SKM-1 (cell line): ENCODE data around the gene GSE1.

Experiments used
- DNase-seq: peaks from one replicate; lab custom pipeline; 2025; ENCODE audit not compliant: unreplicated experiment; lab: John Stamatoyannopoulos, UW

The GSE1 gene

DNA sequence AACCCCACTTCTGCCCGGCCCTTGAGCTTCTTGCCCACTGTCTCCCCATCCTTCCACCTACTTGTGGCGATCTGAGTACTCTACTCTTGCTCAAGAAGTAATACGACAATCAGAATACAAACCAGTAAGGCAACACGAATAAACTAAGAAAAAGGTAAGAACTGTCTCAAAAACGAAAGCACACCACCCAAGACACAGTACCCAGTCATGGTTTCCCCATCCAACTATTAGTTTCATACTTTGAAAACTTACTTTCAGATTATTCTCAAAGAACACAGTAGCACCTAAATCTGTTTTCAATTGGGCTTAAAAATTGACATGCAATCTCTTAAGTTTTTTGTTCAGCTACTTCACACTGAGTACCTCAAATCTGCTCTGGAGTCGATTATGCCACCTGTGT lies 61.7 kb downstream of the GSE1 start:
- DNase-seq, result no peak

DNA sequence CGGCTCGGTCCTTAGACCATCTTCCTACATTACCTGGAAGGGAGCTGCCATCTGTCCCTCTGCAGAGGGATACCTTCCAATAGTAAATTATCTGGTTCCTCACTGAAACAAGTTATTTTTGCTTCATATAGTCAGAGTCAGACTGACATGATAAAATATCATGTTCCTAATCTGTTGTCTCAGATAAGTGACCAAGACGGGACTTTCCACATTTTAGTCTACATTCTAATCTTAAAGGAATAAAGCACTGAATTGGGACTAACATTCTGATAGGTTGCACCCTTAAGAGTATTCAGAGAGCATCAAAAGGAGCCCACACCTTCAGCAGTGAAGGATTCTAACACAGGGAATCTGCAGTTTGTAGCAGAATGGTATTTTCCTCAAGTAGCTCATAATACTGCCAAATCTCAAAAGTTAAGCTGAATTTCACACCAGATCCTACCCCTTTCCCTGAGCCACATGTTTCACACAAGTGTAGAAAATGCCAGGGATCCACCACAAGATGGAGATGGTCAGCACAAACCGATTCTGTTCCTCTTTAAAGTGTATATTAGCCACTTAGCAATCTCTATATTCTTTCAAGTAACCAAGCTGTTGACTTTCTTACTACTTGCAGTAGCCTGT lies 62.2 kb downstream of the GSE1 start:
- DNase-seq, result no peak

DNA sequence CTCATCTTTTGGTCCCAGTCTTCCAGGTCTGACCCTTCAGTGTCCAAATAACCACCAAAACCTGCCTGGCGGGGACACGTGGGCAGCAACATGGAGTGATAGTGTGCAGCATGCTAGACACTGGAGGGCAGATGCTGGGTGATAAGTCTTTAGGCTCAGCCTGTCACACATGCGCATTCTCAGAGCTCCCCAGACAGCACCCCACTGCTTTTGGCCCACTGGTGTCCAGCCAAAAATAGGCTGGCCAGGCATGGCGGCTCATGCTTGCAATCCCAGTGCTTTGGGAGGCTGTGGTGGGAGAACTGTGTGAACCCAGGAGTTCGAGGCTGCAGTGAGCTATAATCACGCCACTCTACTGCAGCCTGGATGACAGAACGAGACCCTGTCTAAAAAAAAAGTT lies 63.3 kb downstream of the GSE1 start:
- no peak for DNase-seq

DNA sequence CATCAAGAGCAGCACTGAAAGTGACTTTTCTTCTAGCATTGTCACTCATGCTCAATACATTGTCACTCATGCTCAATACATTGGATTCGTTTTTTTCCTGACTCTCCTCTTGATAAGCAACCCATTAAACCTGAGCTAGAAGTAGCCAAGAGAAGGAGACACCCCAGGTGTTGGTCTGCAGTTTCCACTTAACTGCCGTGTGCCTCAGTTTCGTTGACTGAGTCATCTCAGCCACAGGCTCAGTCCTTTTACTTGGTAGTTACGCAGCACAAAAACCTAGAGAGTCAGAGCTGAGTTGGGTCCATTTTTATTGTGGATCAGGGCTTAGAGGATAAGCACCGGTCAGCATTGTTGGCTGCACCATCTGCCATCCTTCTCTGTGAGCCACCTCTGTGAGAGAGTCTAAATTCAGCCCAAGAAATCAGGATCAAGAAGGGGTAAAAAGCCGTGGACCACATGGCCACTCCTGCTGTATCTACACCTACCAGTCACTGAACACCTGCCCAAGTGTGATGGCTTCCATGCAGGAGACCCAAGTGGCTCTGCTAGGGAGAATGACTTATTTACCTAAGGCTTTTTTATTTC lies 64.4 kb downstream of the GSE1 start:
- no peak for DNase-seq

DNA sequence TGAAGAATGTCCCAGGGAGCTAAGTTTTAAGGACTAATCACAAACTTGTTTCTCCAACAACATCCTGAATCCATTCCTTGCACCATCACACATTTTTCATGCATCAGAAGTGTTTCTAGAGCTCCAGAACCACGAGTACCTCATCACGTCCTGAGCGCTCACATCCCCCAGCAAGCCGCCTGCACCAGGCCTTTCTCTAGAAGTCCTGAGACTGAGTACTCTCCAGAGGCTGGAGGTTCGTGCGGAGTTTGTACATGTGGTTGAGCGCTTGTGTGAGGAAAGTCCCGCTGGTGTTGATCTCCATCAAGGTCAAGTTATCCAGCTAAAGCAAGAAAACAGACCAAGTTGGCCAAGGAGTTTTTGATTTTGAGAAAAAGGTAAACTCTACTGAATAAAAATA lies 64.9 kb downstream of the GSE1 start:
- no peak for DNase-seq

DNA sequence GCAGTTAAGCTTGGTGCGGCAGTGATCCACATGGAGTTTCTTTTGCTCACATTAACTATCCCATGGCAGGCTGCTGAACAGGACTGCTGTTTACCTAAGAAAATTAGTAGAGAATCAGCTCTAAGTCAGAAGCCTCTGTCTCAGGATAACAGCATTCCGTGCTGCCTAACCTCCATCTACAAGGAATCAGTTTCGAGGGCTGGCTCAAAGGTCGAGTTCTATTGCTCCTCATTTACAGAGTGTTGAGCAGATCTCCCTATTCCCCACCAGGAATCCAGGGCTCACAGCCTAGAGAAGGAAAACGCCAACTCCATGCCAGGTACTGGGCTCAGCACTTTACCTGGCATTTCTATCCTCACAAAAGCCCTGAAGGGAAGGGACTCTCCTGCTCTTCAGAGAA lies 65.7 kb downstream of the GSE1 start:
- no peak for DNase-seq

DNA sequence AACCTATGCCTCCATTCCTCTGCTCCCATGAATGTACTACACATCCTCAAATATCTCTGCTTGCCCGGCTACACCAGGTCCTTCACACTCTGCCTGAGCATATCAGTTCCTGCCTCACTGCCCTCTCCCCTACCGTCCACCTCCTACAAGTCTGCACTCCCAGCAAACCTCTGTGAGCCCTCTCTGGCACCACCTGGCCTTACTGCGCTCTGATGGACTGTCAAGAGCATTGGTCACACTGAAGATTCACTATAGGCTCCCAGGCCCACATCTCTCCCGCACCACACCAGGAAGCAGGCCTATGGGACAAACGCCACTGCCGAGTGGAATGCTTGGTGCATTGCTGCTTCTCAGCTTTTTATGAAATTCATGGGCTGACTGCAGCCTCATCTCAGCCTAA lies 66.7 kb downstream of the GSE1 start:
- DNase-seq, result no peak

DNA sequence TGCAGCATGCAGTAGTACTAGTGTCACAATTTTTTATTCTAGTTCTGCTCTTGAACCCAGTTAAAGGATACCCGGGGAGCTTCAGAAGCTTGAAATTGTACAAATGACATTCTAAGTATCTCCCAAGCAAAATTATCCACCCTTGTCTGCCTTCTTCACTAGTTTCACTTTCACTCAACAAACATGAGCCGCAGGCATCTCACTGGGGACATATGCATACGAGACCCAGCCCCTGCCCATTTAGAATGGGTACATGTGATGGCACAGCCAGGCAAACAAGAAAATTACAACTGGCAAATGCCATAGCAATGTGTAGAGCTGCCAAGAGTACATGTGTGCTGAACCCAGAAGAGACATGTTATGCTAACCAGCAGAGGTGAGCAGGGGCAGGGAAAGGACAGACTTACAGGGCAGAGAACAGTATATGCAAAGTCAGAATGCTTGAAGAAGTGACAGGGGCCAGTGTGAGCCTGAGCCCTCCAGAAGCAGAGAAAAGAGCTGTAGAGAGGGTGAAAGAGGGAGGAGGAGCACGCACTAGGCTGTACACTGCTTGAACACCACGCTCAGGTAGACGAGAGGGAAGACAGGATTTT lies 67.3 kb downstream of the GSE1 start:
- no peak for DNase-seq

DNA sequence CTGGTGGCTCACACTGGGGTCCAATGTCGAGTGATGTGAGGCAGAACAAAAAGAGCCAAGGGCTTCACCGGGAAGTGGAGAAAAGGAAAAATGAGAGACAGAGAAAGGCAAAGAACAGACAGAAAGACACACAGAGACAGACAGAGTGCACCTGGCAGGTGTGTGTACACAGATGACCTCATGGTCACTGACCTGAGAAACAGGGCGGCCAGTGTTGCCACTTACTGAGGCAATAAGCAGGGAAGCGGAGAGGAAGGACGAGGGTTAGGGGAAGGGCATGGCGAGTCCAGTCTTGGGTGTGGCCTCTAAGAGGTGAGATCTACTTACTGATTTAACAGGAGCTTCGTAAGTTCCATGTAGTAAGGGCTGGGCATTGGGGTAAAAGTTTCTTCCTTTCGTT lies 68.1 kb downstream of the GSE1 start:
- DNase-seq, result no peak

DNA sequence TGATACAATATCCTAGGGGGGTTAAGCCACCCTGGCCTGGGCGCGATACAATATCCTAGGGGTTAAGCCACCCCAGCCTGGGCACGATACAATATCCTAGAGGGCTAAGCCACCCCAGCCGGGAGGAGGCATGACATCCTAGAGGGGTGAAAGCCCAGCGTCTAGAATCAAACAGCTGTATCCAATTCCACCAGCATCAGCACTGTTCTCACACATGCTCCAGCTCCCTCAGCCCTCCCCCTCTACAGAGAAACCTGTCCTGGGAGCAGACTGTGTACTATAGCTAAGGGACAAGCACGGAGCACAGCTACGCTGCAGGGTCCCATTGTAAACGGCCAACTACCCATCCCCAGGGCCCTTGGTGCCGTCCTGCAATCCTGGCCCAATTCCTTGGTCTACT lies 69.4 kb downstream of the GSE1 start:
- DNase-seq, result no peak

DNA sequence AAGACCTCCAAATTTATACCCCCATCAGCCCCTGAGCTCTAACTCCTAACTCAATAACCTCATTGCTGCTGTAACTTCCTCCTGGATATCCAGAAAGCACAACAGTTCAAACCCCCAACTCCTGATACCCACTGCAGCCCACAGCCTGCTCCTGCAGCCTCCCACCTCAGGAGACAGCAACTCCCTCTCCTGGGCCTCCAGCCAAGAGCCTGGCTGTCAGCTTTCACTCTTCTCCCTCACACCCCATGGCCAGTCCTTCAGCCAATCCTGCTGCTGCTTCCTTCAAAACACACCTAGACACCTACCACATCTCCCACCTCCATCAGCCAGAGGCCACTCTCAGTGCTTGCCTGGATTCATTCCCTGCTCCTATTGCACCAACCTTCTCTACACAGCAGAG lies 70.2 kb downstream of the GSE1 start:
- DNase-seq, result no peak

DNA sequence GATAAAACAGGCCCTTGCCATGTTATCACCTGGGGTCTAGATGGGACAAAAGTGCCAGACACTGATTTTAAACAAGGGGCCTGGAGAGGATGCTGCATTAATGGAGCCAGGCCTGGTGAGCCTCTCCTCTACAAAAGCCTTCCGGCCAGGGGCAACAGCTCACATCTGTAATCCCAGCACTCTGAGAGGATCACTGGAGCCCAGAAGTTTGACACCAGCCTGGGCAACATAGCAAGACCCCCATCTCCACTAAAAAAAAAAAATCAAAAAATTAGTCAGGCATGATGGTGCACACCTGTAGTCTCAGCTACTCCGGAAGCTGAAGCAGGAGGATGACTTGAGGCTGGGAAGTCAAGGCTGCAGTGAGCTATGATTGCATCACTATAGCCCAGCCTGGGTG lies 72.1 kb downstream of the GSE1 start:
- no peak for DNase-seq

DNA sequence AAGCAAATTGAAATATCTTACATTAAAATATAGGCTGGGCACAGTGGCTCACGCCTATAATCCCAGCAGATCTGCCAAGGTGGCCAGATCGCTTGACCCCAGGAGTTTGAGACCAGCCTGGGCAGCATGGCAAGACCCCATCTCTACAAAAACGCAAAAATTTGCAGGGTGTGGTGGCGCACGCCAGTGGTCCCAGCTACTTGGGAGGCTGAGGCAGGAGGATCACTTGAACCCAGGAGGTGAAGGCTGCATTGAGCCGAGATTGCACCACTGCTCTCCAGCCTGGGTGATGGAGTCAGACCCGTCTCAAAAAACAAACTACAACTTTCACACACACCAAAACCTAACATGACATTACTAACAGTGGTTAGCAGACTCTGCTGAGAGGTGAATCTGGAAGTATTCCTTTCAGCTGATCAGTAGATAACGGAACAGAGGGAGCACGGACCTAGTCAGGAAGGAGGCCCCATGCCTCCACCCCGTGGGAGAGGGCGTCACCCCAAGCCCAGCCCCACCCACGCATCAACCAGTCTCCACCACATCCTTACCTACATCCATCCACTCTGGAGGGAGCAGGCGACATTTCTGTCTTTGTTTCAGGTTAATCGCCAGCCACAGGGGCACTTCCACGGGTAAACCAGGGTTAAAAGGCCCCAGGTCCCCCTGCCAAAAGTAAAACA lies 73.9 kb downstream of the GSE1 start:
- no peak for DNase-seq

DNA sequence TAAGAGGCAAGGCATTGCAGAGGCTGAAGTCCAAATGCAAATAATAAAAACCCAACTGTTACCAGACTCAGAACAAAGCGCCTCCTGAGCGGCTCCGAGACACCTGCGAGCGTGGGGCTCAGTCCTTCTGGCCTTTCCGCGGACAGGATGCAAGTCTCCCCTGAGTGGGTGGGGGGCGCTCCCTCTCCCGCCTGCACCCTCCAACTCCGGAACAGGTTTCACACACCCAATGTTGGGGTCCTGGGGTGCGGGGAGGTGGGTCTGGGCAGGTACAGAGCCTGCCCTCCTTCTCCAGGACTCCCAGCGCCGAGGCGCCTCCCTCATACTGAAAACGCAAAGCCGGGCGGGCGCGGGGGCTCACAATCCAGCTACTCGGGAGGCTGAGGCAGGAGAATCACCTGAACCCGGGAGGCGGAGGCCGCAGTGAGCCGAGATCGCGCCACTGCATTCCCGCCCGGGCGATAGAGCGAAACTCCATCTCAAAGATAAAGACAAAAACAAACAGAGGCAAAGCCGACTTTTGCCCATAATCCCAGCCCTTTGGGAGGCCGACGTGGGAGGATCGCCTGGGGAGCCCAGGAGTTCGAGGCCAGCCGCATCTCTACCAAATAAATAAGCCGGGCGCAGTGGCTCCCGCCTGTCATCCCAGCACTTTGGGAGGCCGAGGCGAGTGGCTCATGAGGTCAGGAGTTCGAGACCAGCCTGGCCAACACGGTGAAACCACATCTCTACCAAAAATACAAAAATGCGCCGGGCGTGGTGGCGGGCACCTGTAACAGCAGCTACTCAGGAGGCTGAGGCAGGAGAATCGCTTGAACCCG lies 74.7 kb downstream of the GSE1 start:
- DNase-seq, result no peak

DNA sequence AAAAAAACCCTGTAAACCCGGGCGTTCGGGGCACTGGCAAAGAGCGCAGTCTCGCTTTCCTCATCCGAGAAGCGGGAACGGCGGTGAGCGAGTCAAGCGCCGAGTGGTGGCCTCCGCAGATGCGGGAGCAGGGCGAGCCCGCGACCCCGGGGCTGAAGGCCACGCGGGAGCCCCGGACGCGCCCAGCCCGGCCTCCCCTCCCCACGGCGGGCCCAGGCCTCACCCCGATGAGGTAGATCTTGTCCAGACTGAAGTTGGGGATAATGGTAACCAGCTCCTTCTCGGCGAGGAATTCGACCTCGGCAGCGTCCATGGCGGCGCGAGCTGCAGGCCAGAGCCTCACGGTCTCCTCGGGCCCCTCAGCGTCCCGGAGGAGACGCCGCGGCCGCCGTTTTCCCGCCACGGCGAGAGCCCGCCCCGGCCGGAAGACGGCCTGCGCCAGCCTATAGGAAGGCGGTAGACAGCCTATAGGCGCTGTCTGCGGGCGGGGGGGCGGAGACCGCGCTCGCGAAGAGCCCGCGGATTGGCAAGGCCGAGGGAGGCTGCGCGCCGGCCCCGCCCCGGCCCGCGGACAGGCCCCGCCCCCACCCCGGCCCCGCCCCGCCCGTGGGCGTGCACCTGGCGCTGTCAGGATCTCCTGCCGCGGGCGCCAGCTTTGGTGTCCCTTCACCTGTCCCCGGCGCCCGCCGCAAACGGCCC lies 75.6 kb downstream of the GSE1 start, which contains the start of gene GINS2:
TSS of gene GINS2 (minus strand) at position 369 of the 699 bp plus-strand sequence. CDS start at position 313, 56 bp downstream.
- DNase-seq, result peak; percentile 75

DNA sequence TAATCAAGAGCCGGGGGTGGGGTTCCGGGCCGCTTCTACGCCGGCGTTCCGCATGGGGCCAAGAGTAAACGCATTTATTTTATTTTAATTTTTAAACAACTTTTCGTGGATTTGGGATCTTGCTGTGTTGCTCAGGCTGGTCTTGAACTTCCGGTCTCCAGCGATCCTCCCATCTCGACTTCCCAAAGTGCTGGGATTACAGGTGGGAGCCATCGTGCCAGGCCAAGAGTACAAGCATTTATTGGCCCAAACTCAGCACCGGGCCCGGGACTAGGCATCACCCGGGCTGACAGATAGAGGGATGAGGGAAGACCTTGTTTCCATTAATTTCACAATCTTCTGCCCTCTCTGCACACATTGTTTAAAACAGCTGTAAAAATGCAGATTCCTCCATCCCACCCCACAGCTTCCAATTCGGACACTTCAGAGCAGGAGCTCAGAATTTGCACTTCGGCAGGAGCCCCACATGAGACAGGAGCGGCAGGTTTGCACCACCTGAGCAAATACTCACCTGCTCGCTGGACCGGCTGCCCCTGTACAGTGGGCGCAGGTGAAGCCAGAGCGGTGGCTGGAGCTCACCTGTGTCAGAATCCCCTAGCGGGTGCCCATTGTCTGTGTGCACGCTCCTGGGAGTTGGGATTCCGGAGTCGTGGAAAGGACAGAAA lies 76.3 kb downstream of the GSE1 start:
- DNase-seq, result no peak

DNA sequence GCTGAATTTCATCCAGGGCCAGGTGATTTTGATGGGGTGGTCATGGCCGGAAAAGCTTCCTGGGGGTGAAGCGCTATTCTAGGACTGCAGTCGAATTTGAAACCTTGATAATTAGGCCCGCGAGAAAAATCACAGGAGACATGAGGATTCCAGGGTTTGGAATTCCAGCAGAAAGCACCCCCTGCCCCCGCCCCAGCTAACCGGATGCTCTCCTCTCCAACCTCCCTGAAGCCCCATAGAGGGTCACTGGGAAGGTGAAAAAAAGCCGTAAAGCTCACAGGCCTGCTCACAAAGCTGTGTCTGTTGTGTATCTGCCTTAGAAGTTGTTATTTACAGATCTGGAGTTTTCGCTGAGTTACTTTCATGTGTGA lies 76.8 kb downstream of the GSE1 start:
- no peak for DNase-seq

DNA sequence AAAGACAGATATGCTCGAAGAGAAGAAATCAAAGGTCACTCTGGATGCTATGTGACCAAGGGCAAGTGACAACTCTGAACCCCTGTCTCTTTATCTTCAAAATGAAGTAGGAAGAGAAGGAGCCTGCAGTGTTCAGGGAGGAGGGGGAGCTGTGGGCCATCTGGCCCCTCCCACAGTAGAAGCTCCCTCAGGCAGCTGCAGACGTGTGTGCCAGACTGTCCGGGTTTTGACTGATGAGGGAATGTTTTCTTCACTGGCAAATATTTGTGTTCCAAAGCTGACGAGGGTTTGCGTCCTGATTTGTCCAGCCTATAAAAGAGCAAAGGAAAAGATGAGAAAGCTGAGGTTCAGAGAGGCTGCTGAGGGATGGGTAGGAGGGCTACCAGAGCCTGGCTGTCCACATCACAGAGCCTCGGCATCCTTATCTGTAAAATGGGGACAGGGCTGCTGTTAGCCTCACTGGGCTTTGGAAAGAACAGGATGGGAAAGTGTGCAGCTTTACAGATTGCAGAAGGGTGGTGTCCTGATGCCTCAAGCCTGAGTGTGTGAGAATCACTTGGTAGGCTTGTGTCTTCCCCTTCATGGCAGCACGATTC lies 77.4 kb downstream of the GSE1 start:
- no peak for DNase-seq

DNA sequence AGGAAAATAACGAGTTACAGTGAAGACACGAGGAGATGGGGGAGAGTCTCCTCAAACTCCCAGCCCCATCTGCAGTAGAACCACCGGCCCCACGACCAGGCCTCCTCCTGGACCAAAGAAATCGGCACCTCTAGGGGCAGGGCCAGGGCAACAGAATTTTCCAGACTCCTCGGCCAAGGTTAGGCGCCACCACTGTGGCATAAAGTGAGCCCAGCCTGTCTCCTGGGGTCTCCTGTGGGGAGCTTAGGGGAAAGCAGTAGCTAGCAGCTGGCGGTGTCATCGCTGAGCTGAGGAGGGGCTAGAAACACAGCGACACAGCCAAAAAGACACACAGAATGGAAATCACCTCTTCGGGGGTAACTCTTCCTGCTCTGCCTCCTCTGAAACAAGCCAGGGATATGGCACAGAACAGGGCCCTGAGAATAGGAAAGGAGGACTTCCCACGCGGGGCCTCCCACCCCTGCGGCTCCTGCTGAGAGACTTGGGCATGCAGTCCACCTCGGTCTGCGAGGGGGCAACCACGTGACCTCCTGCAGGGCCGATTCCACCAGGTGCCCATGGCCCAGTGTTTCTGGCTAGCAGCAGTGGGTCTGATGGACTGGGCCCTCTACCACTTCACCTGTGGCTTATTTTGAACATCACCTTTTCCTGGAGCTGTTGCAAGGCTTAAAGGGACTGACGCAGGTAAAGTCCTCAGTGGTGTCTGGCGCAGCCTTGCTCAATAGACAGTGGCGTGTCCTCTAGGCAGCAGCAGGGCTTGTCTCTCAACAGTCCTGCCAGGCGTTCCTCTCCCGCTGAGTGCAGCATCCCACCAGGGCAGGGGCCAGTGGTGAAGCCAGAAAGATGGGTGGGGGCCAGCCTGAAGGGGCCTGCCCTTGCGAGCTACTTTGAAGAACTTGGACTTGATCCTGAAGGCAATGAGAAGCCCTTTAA lies 82.3 kb downstream of the GSE1 start:
- DNase-seq, result no peak
